Gastroesophageal sphincter (tissue), 3 donors: ENCODE data around the gene RIPK3.

ENCODE experiments used
- CTCF ChIP-seq, 4 experiments: fragments of 200-600 bp in 2 of 4; fragments of 450-650 bp in 2 of 4; sonication (generic) in 1 of 4; IDR thresholded peaks; one replicate each; pipeline ENCODE4 v1.5.1; 2017 to 2019; ENCODE audit warnings: antibody characterized with exemption in 4 of 4, mild to moderate bottlenecking in 2 of 4, moderate library complexity in 2 of 4
- EP300 ChIP-seq: sonication (generic); formaldehyde crosslinking; IDR thresholded peaks from one replicate; pipeline ENCODE4 v1.6.1; 2017; ENCODE audit warnings: antibody characterized with exemption, mild to moderate bottlenecking
- POLR2A ChIP-seq, 2 donors: fragments of 450-650 bp; IDR thresholded peaks; one replicate each; pipeline ENCODE4 v1.6.1; 2017; ENCODE audit warnings: antibody characterized with exemption in 2 of 2, mild to moderate bottlenecking in 2 of 2, moderate library complexity in 1 of 2
- POLR2AphosphoS5 ChIP-seq: sonication (generic); formaldehyde crosslinking; IDR thresholded peaks from one replicate; pipeline ENCODE4 v1.6.1; 2017; ENCODE audit warnings: antibody characterized with exemption

GRCh38 chr14:24329073-24329663 is 10.6 kb downstream of the RIPK3 start:
- TF ChIP-seq CTCF (IDR thresholded peaks at IDR 0.05) (no peak), POLR2A (IDR thresholded peaks at IDR 0.05) (no peak), POLR2AphosphoS5 (no peak), EP300 (no peak)
